Measurements from ENCODE around the gene MYT1.

- no peak for TF ChIP-seq POLR2A (IDR thresholded peaks at IDR 0.05; ENCODE audit: low read length)
- TF ChIP-seq GATA1 (IDR thresholded peaks at IDR 0.05; ENCODE audit: low read depth, low read length), result no peak
Measured at GRCh38 chr20:64229507-64230061, 65.3 kb downstream of the MYT1 start.

Measured in erythroblast (primary cell).